OCI-LY7 (cell line): ENCODE data around the gene SPTBN4. TPM values are rescaled to one million over a fixed set of nuclear protein-coding genes. Genes with fewer than 3 reads are reported as not detected.

ENCODE experiments used
- BruUV-seq: library from RNA; stranded (reverse); fragments of 400-500 nt; replicated peaks from 2 replicates; lab custom pipeline; 2021; lab: Mats Ljungman, UMichigan
- CTCF ChIA-PET: fragments of 300-600 bp; sonication (Branson Sonifier 250); formaldehyde crosslinking; loops from one replicate; lab custom pipeline; 2022; ENCODE audit warnings: antibody characterized with exemption; ENCODE audit not compliant: unreplicated experiment; lab: Charles Lee
- POLR2A ChIA-PET: fragments of 300-600 bp; sonication (Branson Sonifier 250); formaldehyde crosslinking; loops from one replicate; lab custom pipeline; 2022; ENCODE audit warnings: antibody characterized with exemption; lab: Charles Lee
- DNase-seq: peaks from one replicate; pipeline ENCODE4 v3.0.0-alpha.2; 2015; ENCODE audit warnings: low spot score
- H2AFZ ChIP-seq: fragments of 200-600 bp; sonication (generic), shearing (Covaris generic); 2 replicates; pipeline ENCODE4 v1.6.1; 2014; ENCODE audit warnings: mild to moderate bottlenecking, antibody characterized with exemption, low read length, moderate library complexity
- H3K27ac ChIP-seq: fragments of 200-600 bp; sonication (generic); 2 replicates; pipeline ENCODE4 v1.5.1; 2014; ENCODE audit warnings: mixed run types, low read depth, mild to moderate bottlenecking, moderate library complexity, low read length, inconsistent platforms; ENCODE audit not compliant: poor library complexity, severe bottlenecking
- H3K36me3 ChIP-seq: fragments of 200-600 bp; sonication (generic); 2 replicates; pipeline ENCODE4 v1.6.1; 2014; ENCODE audit warnings: mild to moderate bottlenecking, antibody characterized with exemption, low read length, moderate library complexity, mixed read lengths; ENCODE audit not compliant: insufficient read depth
- H3K4me1 ChIP-seq: fragments of 200-600 bp; sonication (generic); 2 replicates; pipeline ENCODE4 v1.5.1; 2014; ENCODE audit warnings: mild to moderate bottlenecking, low read length; ENCODE audit not compliant: insufficient read depth, poor library complexity, severe bottlenecking
- H3K4me2 ChIP-seq: fragments of 200-600 bp; sonication (generic); 2 replicates; pipeline ENCODE4 v1.6.1; 2014; ENCODE audit warnings: mild to moderate bottlenecking, low read length
- H3K4me3 ChIP-seq: fragments of 200-600 bp; sonication (generic); 2 replicates; pipeline ENCODE4 v1.5.1; 2014; ENCODE audit warnings: mild to moderate bottlenecking, low read depth, low read length; ENCODE audit not compliant: poor library complexity, severe bottlenecking
- H3K79me2 ChIP-seq: fragments of 200-600 bp; sonication (generic); 2 replicates; pipeline ENCODE4 v1.6.1; 2016; ENCODE audit warnings: low read depth, mild to moderate bottlenecking, low read length, moderate library complexity, mixed read lengths; ENCODE audit not compliant: insufficient read depth
- H3K9me2 ChIP-seq: fragments of 200-600 bp; sonication (generic); 2 replicates; pipeline ENCODE4 v1.6.1; 2016; ENCODE audit warnings: mild to moderate bottlenecking, low read length, mixed read lengths; ENCODE audit not compliant: insufficient read depth
- H3K9me3 ChIP-seq: fragments of 200-600 bp; sonication (generic); 2 replicates; pipeline ENCODE4 v1.6.1; 2014; ENCODE audit warnings: mild to moderate bottlenecking, mixed run types, low read length, mixed read lengths
- H4K20me1 ChIP-seq: fragments of 200-600 bp; sonication (generic); 2 replicates; pipeline ENCODE4 v1.6.1; 2014; ENCODE audit warnings: mild to moderate bottlenecking, antibody characterized with exemption, low read length, moderate library complexity, mixed read lengths; ENCODE audit not compliant: insufficient read depth
- EZH2phosphoT487 ChIP-seq: fragments of 200-600 bp; sonication (generic); IDR thresholded peaks from 2 replicates; pipeline ENCODE4 v1.6.1; 2018; ENCODE audit warnings: low read depth, borderline replicate concordance, mild to moderate bottlenecking, mixed run types, antibody characterized with exemption, low read length, moderate library complexity, mixed read lengths
- intact Hi-C: fragments of 100-400 bp; cut with micrococcal nuclease; formaldehyde crosslinking; loops from one replicate; pipeline ENCODE4 v1.10.0; 2022; ENCODE audit not compliant: unreplicated experiment
- total RNA-seq, 2 experiments: library from RNA; depleted of rRNA in 1 of 2; stranded (reverse); fragments of >200 nt in 1 of 2; shearing (Covaris generic) in 1 of 2; gene quantifications; 2 replicates each; pipeline ENCODE4 v1.2.3, GENCODE V29; 2014 to 2022
- TF ChIP-seq, protein P1 (sequence below): fragments of 200-600 bp; sonication (generic); conservative IDR thresholded peaks from 2 replicates; pipeline ENCODE4 v1.5.1; 2014; ENCODE audit warnings: mild to moderate bottlenecking, antibody characterized with exemption, low read length, moderate library complexity, mixed read lengths

SPTBN4 gene
- total RNA-seq, 2 experiments from 2014 or later: 4.1 to 6.3 TPM

DNA sequence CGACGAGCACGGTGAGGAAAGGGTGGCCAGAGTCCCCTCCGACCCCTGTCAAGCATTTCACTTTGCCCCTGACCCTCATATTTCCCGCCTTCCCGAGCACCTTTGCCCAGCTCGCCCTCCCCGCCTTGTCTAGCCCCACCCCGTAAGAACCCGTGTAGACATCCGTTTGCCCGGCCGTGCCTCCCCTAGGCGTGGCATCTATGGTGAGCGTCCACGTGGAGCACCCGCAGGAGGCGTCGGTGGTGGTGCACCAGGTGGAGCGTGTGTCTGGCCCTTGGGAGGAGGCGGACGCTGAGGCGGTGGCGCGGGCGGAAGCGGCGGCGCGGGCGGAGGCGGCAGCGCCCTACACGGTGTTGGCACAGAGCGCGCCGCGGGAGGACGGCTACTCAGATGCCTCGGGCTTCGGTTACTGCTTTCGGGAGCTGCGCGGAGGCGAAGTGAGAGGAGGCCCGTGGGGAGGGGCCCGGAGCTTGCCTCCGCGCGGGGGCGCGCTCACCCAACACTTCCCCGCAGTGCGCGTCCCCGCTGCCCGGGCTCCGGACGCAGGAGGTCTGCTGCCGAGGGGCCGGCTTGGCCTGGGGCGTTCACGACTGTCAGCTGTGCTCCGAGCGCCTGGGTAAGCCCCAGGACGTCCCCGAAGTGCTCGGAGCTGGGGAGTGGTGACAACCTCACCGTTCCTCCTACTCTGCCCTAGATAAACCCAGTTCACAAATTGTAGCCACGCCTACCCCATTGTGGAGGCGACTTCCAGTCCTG, 138.6 kb downstream of the SPTBN4 start:
- TF ChIP-seq, protein P1, sequence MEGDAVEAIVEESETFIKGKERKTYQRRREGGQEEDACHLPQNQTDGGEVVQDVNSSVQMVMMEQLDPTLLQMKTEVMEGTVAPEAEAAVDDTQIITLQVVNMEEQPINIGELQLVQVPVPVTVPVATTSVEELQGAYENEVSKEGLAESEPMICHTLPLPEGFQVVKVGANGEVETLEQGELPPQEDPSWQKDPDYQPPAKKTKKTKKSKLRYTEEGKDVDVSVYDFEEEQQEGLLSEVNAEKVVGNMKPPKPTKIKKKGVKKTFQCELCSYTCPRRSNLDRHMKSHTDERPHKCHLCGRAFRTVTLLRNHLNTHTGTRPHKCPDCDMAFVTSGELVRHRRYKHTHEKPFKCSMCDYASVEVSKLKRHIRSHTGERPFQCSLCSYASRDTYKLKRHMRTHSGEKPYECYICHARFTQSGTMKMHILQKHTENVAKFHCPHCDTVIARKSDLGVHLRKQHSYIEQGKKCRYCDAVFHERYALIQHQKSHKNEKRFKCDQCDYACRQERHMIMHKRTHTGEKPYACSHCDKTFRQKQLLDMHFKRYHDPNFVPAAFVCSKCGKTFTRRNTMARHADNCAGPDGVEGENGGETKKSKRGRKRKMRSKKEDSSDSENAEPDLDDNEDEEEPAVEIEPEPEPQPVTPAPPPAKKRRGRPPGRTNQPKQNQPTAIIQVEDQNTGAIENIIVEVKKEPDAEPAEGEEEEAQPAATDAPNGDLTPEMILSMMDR: peak; percentile 60
- TF ChIP-seq EZH2phosphoT487: no peak
- CTCF ChIA-PET: interaction anchor here (1.2 kb wide), 1 partner anchor 10 kb away, joined by 4 read pairs; no protein-coding TSS in a partner anchor
- DNase-seq: peak; percentile 85
- no peaks in the 10 kb centered on the region for H3K36me3 ChIP-seq
- H3K4me2 ChIP-seq: peak overlapping the region; percentile 97
- H3K4me3 ChIP-seq: peak overlapping the region; percentile 66
- H3K27ac ChIP-seq: peak overlapping the region; percentile 79
- H3K4me1 ChIP-seq: peaks cover 56% of the 10 kb centered on the region
- POLR2A ChIA-PET: interaction anchor here (1.2 kb wide), 1 partner anchor 172 kb away, joined by 4 read pairs; the partner anchor contains the start of gene RAB4B
- peak overlapping the region; percentile 62 for H2AFZ ChIP-seq
- intact Hi-C loops: loop anchor here (1.0 to 10.0 kb wide), 4 partner anchors 29 to 321 kb away; partner anchors contain the start of genes AKT2, C19orf47, MIA and PLD3
- H3K79me2 ChIP-seq: no peaks in the 10 kb centered on the region
- BruUV-seq: no TSS peak
- H4K20me1 ChIP-seq: no peaks in the 10 kb centered on the region
- no peaks in the 10 kb centered on the region for H3K9me2 ChIP-seq
- H3K9me3 ChIP-seq: no peaks in the 10 kb centered on the region

DNA sequence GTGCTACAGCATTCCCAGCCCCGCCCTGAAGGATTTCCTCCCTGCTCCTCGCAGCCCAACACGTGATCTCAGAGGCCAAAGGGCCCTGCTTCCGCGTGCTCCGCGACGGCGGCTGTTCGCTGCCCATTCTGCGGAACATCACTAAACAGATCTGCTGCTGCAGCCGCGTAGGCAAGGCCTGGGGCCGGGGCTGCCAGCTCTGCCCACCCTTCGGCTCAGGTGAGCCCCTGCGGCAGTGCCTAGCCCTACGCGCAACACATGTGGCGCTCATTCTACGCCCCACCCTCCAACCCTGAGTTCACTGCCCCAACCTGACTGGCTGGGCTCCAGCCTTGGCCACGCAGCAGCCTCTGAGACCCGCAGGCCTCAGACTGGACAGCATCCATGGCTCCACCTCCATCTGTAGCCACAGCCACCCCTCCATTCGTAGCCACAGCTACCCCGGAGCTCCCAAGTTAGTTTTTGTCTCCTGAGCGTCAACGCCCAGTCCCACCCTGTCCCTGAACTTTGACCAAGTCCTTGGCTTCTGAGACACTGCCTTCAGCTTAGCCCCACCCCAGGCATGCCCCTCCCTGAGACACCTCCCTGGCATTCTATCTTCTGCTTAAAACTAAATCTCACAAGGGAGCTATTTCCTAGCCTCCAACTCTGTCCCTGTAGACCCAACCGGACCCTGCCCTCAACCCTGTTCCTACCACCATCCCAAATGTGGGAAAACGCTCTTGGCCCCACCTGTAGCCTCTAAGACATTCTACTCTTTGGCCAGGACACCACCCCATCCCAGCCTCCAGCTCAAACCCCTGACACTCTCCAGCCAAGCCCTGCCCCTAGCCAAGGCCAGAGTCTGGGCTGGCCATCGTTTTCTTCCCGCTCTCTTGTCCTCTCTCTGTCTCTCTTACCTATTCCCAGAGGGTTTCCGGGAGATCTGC, 140.8 kb downstream of the SPTBN4 start:
- ChIA-PET POLR2A (no interaction called here), CTCF (interaction anchor here (0.6 kb wide), 1 partner anchor 28 kb away, joined by 3 read pairs; no protein-coding TSS in a partner anchor)
- Histone ChIP-seq H3K79me2 (no peaks in the 10 kb centered on the region), H3K4me2 (no peak overlapping the region), H3K4me3 (no peak overlapping the region), H3K36me3 (no peaks in the 10 kb centered on the region), H3K9me3 (no peaks in the 10 kb centered on the region), H3K9me2 (no peaks in the 10 kb centered on the region), H4K20me1 (no peaks in the 10 kb centered on the region), H2AFZ (no peak overlapping the region), H3K27ac (no peak overlapping the region), H3K4me1 (peaks cover 47% of the 10 kb centered on the region)
- no peak for DNase-seq
- TF ChIP-seq, protein P1: no peak
- TF ChIP-seq EZH2phosphoT487: no peak
- intact Hi-C loops: loop anchor here (10.0 kb wide), 2 partner anchors 167 to 323 kb away; partner anchors contain the start of genes AKT2, MIA and RAB4B
- no TSS peak for BruUV-seq
